NOMO-1 (cell line): Measurements from ENCODE around the gene CAPNS1.

ENCODE experiments used
- DNase-seq, 2 experiments: peaks; one replicate each; lab custom pipeline; 2025; ENCODE audit not compliant: unreplicated experiment in 2 of 2; lab: John Stamatoyannopoulos, UW

The CAPNS1 gene

GRCh38 chr19:36139473-36140303, at the start of gene CAPNS1:
Gene CAPNS1, plus strand, starts transcription at chr19:36140066. Its CDS starts 946 bp downstream, at chr19:36141012.
- peak; percentile 93 to 94 for DNase-seq

DNA sequence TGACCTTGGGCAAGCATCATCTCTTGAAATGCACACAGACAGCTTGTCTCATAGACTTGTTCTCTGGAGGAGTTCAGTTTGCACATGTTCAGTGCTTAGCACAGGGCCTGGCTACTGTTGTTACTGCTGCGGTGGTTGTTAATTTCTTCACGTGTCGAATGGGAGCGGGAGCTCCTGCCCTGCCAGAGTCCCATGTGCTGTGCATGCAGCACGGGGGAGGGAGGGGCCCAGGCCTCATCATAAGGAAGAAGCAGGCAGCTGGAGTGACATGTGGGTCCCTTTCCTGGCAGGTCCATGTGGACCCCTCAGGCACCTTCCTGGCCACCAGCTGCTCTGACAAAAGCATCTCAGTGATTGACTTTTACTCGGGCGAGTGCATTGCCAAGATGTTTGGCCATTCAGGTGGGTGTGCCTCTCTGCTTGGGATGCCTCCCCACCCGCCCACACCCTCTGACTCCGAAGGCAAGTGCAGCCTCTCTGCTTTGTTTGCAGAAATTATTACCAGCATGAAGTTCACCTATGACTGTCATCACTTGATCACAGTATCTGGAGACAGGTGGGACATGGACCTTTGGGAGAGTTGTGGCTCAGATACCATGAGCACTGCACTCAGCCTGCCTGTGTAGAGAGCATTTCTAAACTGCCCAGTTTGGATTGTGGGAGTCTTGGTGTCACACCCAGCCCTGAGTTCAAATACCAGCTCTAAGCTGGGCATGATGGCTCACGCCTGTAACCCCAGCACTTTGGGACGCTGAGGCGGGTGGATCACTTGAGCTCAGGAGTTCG, 48.8 kb upstream of the CAPNS1 start:
- DNase-seq, result no peak

GRCh38 chr19:36092566-36092965, 47.3 kb upstream of the CAPNS1 start:
- DNase-seq, result no peak

- no peak for DNase-seq
These were observed 46.7 kb upstream of the CAPNS1 start for GRCh38 chr19:36093146-36093662.

GRCh38 chr19:36093687-36094086, 46.2 kb upstream of the CAPNS1 start:
- DNase-seq, result no peak

DNA sequence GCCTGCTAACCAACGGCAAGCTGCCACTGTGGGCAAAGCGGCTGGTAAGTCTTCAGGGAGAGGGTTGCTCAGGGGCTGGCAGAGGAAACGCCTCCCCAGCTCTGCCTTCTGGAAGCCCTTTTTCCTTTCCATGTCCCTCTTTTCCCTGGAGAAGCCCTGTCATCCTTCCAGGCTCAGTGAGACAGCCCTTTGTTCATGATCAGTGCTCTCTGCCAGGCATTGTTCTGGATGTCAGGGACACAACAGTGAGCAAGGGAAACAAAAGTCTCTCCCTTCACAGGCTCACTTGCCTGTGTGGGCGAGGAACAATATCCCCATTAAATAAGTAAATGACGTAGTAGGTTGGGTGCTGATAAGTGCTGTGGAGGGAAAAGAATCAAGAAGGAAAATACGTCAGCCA, 42.8 kb upstream of the CAPNS1 start:
- DNase-seq, result no peak

DNA sequence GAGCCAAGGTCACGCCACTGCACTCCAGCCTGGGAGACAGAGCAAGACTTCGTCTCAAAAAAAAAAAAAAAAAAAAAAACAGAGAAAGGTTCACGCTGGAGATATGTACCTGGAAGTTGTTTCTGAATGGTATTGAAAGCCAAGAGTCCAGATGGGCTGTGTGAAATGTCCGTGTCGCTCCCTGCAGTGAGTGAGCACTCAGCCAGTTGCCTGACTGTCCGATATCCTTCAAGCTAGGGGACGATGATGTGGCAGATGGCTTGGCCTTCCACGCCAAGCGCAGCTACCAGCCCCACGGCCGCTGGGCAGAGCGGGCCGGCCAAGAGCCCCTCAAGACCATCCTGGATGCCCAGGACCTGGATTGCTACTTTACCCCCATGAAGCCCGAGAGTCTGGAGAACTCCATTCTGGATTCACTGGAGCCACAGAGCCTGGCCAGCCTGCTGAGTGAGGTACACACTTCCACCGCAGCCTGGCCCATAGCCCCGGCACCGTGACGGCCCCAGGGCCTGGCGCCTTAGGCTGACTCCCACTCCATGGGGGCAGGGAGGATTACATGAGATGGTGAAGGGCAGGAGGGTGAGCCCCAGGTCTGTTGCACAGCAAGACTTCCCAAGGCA, 40.6 kb upstream of the CAPNS1 start:
- no peak for DNase-seq

DNA sequence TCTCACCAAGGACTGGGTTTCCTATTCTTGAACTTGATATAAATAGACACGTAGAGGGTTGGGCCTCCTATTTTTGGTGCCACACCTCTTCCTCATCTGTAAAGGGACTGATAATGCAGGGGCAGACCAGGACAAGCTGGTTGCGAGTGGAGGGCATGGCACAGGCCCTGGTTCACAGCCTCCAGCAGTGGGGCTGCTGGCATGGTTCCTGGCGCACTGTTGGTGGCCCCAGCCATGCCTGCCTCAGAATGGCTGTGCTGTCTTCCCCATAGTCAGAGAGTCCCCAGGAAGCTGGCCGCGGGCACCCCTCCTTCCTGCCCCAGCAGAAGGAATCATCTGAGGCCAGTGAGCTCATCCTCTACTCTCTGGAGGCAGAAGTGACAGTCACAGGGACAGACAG, 39.4 kb upstream of the CAPNS1 start:
- DNase-seq, result no peak

DNA sequence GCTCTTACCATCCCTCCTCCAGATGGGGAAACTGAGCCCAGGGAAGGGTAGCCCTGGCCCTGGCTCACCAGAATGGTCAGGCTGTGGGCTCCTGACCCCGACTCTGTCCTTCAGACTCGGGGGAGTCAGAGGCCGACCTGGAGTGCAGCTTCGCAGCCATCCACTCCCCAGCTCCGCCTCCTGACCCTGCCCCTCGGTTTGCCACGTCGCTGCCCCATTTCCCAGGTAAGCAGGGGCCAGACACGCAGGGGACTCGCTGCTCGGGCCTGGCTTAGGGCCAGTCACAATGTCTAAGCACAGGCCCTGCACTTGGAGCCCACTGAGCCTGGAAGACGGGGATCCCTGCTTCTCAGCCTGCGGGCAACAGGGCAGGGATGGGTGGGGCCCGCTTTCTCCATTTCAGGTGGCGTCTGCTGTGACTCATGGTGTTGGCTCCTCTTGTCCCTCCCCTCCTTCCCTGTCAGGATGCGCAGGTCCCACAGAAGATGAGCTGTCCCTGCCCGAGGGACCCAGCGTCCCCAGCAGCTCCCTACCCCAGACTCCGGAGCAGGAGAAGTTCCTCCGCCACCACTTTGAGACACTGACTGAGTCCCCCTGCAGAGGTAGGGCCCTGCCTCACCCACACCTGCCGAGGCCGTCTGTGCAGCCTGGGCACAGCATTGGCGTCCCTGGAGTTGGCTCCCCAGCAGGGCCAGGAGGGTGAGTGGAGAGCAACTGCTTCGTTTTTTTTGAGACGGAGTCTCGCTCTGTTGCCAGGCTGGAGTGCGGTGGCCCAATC, 38.1 kb upstream of the CAPNS1 start:
- DNase-seq, result no peak

- DNase-seq, result no peak
These were observed 36.7 kb upstream of the CAPNS1 start for GRCh38 chr19:36103040-36103626.

GRCh38 chr19:36103842-36104552, 35.9 kb upstream of the CAPNS1 start:
- no peak for DNase-seq

- no peak for DNase-seq
These were observed 33.4 kb upstream of the CAPNS1 start for GRCh38 chr19:36106441-36106840.

GRCh38 chr19:36106991-36107390, 32.9 kb upstream of the CAPNS1 start:
- no peak for DNase-seq

GRCh38 chr19:36108684-36109083, 31.2 kb upstream of the CAPNS1 start:
- DNase-seq, result no peak

- DNase-seq, result no peak
These were observed 29.2 kb upstream of the CAPNS1 start, which contains the start of gene OVOL3 for GRCh38 chr19:36110487-36111199. Gene OVOL3, plus strand, starts transcription at chr19:36111143. Its CDS starts 60 bp downstream, at chr19:36111203.

- DNase-seq, result no peak
These were observed 28.7 kb upstream of the CAPNS1 start for GRCh38 chr19:36111200-36111539.

- no peak for DNase-seq
These were observed 27.2 kb upstream of the CAPNS1 start for GRCh38 chr19:36112678-36113077.

DNA sequence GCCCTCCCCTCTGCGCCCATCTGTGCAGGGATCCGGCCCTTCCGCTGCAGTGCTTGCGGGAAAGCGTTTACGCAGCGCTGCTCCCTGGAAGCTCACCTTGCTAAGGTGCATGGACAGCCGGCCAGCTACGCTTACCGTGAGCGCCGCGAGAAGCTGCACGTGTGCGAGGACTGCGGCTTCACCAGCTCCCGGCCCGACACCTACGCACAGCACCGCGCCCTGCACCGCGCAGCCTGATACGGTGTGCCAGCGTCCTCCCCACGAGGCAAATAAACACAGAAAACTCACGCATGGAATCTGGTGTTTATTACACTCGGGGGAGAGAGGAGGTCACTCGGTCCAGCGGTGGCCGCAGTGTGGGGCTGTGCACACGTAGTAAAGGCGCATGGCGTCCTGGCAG, 26.4 kb upstream of the CAPNS1 start:
- DNase-seq, result no peak
